GM12878 (cell line): ENCODE data around the gene EXOSC2. TPM values are rescaled to one million over a fixed set of nuclear protein-coding genes. Genes with fewer than 3 reads are reported as not detected.

Experiments
- ATAC-seq: fragments of 200-7000 bp; cut with Tn5 transposase; 3 replicates; pipeline ENCODE4 v1.9.1; 2020; ENCODE audit warnings: mild to moderate bottlenecking, moderate library complexity
- BruUV-seq: library from RNA; stranded (reverse); fragments of 400-500 nt; replicated peaks from 2 replicates; lab custom pipeline; 2021; lab: Mats Ljungman, UMichigan
- CTCF ChIA-PET: fragments of 300-600 bp; sonication (Branson Sonifier 250); formaldehyde crosslinking; extraction: SDS; loops from one replicate; lab custom pipeline; 2021; ENCODE audit warnings: inconsistent platforms; lab: Yijun Ruan, JAX
- POLR2A ChIA-PET: fragments of 350-600 bp; formaldehyde crosslinking; extraction: SDS; loops from one replicate; lab custom pipeline; 2021; ENCODE audit warnings: inconsistent platforms; lab: Charles Lee
- RAD21 ChIA-PET: fragments of 300-600 bp; sonication (Branson Sonifier 250); formaldehyde crosslinking; loops from one replicate; lab custom pipeline; 2023; ENCODE audit warnings: antibody characterized with exemption; ENCODE audit not compliant: unreplicated experiment; lab: Charles Lee
- SMC1A ChIA-PET: fragments of 300-600 bp; sonication (Branson Sonifier 250); formaldehyde crosslinking; loops from one replicate; lab custom pipeline; 2023; ENCODE audit not compliant: unreplicated experiment, uncharacterized antibody; lab: Charles Lee
- DNase-seq: peaks from one replicate; pipeline ENCODE4 v3.0.0-alpha.2; 2011; ENCODE audit warnings: low read depth, low spot score
- FAIRE-seq: peaks from 3 replicates; lab custom pipeline; 2011; peaks lifted over from hg19 to GRCh38; lab: Jason Lieb, UNC
- H2AFZ ChIP-seq: 2 replicates; pipeline ENCODE4 v1.6.0; 2011; ENCODE audit warnings: low read depth, low read length, control low read depth; ENCODE audit not compliant: control insufficient read depth
- H3K27ac ChIP-seq: 2 replicates; pipeline ENCODE4 v1.5.1; 2011; ENCODE audit warnings: control low read depth; ENCODE audit not compliant: control insufficient read depth, insufficient read depth
- H3K27me3 ChIP-seq, 2 experiments: replicated peaks in 1 of 2; 2 replicates each; pipeline versions ENCODE4 v1.6.0 to v1.6.1; 2011; ENCODE audit warnings: low read length in 1 of 2; ENCODE audit not compliant: control insufficient read depth in 2 of 2, insufficient read depth in 2 of 2
- H3K36me3 ChIP-seq, 2 experiments: 2 replicates each; pipeline ENCODE4 v1.5.1; 2011; ENCODE audit warnings: low read length in 1 of 2; ENCODE audit not compliant: control insufficient read depth in 2 of 2, insufficient read depth in 2 of 2
- H3K4me1 ChIP-seq: 2 replicates; pipeline ENCODE4 v1.6.1; 2011; ENCODE audit warnings: mild to moderate bottlenecking, low read length, moderate library complexity, mixed read lengths; ENCODE audit not compliant: control insufficient read depth, insufficient read depth
- H3K4me2 ChIP-seq: 2 replicates; pipeline ENCODE4 v1.6.0; 2011; ENCODE audit warnings: control low read depth; ENCODE audit not compliant: control insufficient read depth, insufficient read depth
- H3K4me3 ChIP-seq: fragments of 200-600 bp; sonication (generic); 2 replicates; pipeline ENCODE4 v1.5.1; 2016
- H3K79me2 ChIP-seq: 2 replicates; pipeline ENCODE4 v1.6.0; 2011; ENCODE audit warnings: low read length; ENCODE audit not compliant: control insufficient read depth, insufficient read depth
- H3K9ac ChIP-seq: 2 replicates; pipeline ENCODE4 v1.8.0; 2011; ENCODE audit warnings: low read length, control low read depth, mixed read lengths; ENCODE audit not compliant: control insufficient read depth, insufficient read depth
- H3K9me3 ChIP-seq: replicated peaks from 3 replicates; pipeline ENCODE4 v1.5.1; 2011; ENCODE audit warnings: mild to moderate bottlenecking, low read length; ENCODE audit not compliant: control insufficient read depth, insufficient read depth
- H4K20me1 ChIP-seq: 2 replicates; pipeline ENCODE4 v1.6.0; 2011; ENCODE audit not compliant: control insufficient read depth, insufficient read depth
- ASH2L ChIP-seq: fragments of 300-600, 200-600 bp; sonication (generic); IDR thresholded peaks from 2 replicates; pipeline ENCODE4 v1.6.1; 2017; ENCODE audit warnings: low read depth, mild to moderate bottlenecking, borderline replicate concordance
- BRCA1 ChIP-seq: IDR thresholded peaks from 2 replicates; pipeline ENCODE4 v1.6.1; 2011; ENCODE audit warnings: low read depth, low read length, improper control_type of control experiment
- CBX3 ChIP-seq: fragments of 200-600 bp; sonication (generic); IDR thresholded peaks from 2 replicates; pipeline ENCODE4 v1.6.1; 2016; ENCODE audit warnings: low read depth, borderline replicate concordance
- CREM ChIP-seq: IDR thresholded peaks from 2 replicates; pipeline ENCODE4 v1.6.1; 2014; ENCODE audit warnings: antibody characterized with exemption, low read depth
- FOXK2 ChIP-seq: fragments of 450-650 bp; IDR thresholded peaks from 2 replicates; pipeline ENCODE4 v1.6.1; 2017; ENCODE audit warnings: mild to moderate bottlenecking, moderate library complexity
- IKZF1 ChIP-seq: fragments of 450-650 bp; conservative IDR thresholded peaks from 2 replicates; pipeline ENCODE4 v1.6.1; 2017; ENCODE audit warnings: antibody characterized with exemption, mild to moderate bottlenecking
- IKZF2 ChIP-seq, 2 experiments: fragments of 450-650 bp; IDR thresholded peaks; 2 replicates each; pipeline ENCODE4 v1.6.1; 2017; ENCODE audit warnings: mild to moderate bottlenecking in 2 of 2, moderate library complexity in 2 of 2
- KAT2A ChIP-seq: conservative IDR thresholded peaks from 2 replicates; pipeline ENCODE4 v1.6.1; 2011; ENCODE audit warnings: low read depth, low read length; ENCODE audit not compliant: control insufficient read depth
- KDM1A ChIP-seq: fragments of 200-600 bp; sonication (generic); IDR thresholded peaks from 2 replicates; pipeline ENCODE4 v1.6.1; 2016; ENCODE audit warnings: borderline replicate concordance
- MEF2B ChIP-seq: fragments of 450-650 bp; IDR thresholded peaks from 2 replicates; pipeline ENCODE4 v1.6.1; 2018; ENCODE audit warnings: mild to moderate bottlenecking, moderate library complexity; ENCODE audit not compliant: partially characterized antibody, poor library complexity, severe bottlenecking
- NFYA ChIP-seq: IDR thresholded peaks from 2 replicates; pipeline ENCODE4 v1.6.1; 2011; ENCODE audit warnings: low read depth, mild to moderate bottlenecking, low read length, improper control_type of control experiment, borderline replicate concordance
- NRF1 ChIP-seq: conservative IDR thresholded peaks from 2 replicates; pipeline ENCODE4 v1.6.1; 2011; ENCODE audit warnings: mild to moderate bottlenecking, low read depth, low read length, improper control_type of control experiment
- PAX8 ChIP-seq: fragments of 450-650 bp; IDR thresholded peaks from 2 replicates; pipeline ENCODE4 v1.6.1; 2017; ENCODE audit warnings: mild to moderate bottlenecking, moderate library complexity
- POU2F2 ChIP-seq: IDR thresholded peaks from 3 replicates; pipeline ENCODE4 v1.6.1; 2011; ENCODE audit warnings: low read depth, mild to moderate bottlenecking, low read length, borderline replicate concordance
- SIX5 ChIP-seq: IDR thresholded peaks from 2 replicates; pipeline ENCODE4 v1.6.1; 2011; ENCODE audit warnings: mild to moderate bottlenecking, low read depth, low read length, moderate library complexity; ENCODE audit not compliant: severe bottlenecking
- SMAD1 ChIP-seq: fragments of 450-650 bp; IDR thresholded peaks from 2 replicates; pipeline ENCODE4 v1.6.1; 2018; ENCODE audit warnings: mild to moderate bottlenecking, low read depth; ENCODE audit not compliant: partially characterized antibody
- SRF ChIP-seq, 2 experiments: IDR thresholded peaks; 2 replicates each; pipeline ENCODE4 v1.6.1; 2011; ENCODE audit warnings: low read depth in 2 of 2, low read length in 2 of 2, mild to moderate bottlenecking in 1 of 2, moderate library complexity in 1 of 2
- YY1 ChIP-seq: IDR thresholded peaks from 2 replicates; pipeline ENCODE4 v1.6.1; 2011; ENCODE audit warnings: low read depth, mild to moderate bottlenecking, low read length
- ZSCAN29 ChIP-seq: fragments of 450-650 bp; IDR thresholded peaks from 2 replicates; pipeline ENCODE4 v1.6.1; 2017; ENCODE audit warnings: mild to moderate bottlenecking, moderate library complexity
- WGBS: methylation state at CpG from one replicate; pipeline ENCODE4 v1.1.6; 2016; ENCODE audit warnings: low lambda C conversion rate; ENCODE audit not compliant: insufficient replicate concordance, insufficient coverage; ENCODE audit errors: missing lambda C conversion rate; 5-methylcytosine and 5-hydroxymethylcytosine counted together
- in situ Hi-C: fragments of 300-500 bp; cut with MboI; formaldehyde crosslinking; loops from 9 replicates; pipeline ENCODE4 v1.14.3; 2018; ENCODE audit warnings: mixed read lengths
- intact Hi-C: fragments of 100-400 bp; cut with micrococcal nuclease; formaldehyde crosslinking; loops from one replicate; pipeline ENCODE4 v1.14.2; 2022; ENCODE audit not compliant: unreplicated experiment
- polyA plus RNA-seq, 11 experiments: library from polyadenylated mRNA; depleted of rRNA in 4 of 11; unstranded in 6 of 11; stranded (reverse) in 5 of 11; fragments of >200 nt; fragmentation: Nextera tagmentation in 4 of 11; fragmentation: Illumina TruSeq in 1 of 11; extraction: Ambion mirVana in 4 of 11; extraction: Trizol in 1 of 11; gene quantifications; 1 replicate in 1 of 11; 2 replicates in 10 of 11; pipeline versions ENCODE4 v1.2.1 to v1.2.3, GENCODE V29; 2011 to 2016; ENCODE audit warnings: inconsistent platforms in 2 of 11, missing spikeins in 2 of 11, low read depth in 1 of 11
- total RNA-seq, 4 experiments: library from RNA; depleted of rRNA in 3 of 4; stranded (reverse); fragments of >200 nt in 3 of 4; fragmentation: Illumina TruSeq in 1 of 4; extraction: Trizol in 1 of 4; gene quantifications; 2 replicates each; pipeline versions ENCODE4 v1.2.1 to v1.2.3, GENCODE V29; 2013 to 2021

The EXOSC2 gene
- total and polyA plus RNA-seq, 10 of the 15 experiments (the other 5 are each of a cell fraction or from before 2014, with no cell fraction given): 26.3 to 55.0 (median 48.0) TPM

DNA sequence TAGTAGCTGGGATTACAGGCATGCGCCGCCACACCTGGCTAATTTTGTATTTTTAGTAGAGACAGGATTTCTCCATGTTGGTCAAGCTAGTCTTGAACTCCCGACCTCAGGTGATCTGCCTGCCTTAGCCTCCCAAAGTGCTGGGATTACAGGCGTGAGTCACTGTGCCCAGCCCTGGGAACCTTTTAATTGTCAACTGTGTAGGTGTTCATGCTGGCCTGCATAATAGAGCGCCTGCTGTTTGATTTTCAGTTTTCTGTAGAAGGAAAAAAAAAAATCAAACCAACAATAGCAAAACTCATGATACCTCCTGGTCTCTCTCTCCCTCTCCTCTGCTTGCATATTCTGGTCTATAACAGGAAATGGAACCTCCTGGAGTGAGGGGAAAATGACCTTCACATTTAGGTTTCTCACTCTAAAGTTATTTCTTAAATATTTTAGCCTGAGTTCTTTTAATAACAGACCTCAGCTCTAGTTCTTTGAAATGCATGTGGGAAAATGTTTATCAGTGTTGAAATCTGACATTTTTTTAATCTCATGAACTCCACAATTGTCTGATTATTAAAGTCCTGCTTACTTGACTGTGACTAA, 51.7 kb downstream of the EXOSC2 start:
- Histone ChIP-seq H3K9me3 (no peaks in the 10 kb centered on the region; the same call in 2 of the 3 replicates), H3K27me3 (no peaks in the 10 kb centered on the region), H3K4me3 (no peak overlapping the region), H2AFZ (no peak overlapping the region), H3K36me3 (no peaks in the 10 kb centered on the region), H3K79me2 (peaks cover 2% of the 10 kb centered on the region), H3K27ac (no peak overlapping the region), H3K9ac (no peak overlapping the region), H4K20me1 (no peaks in the 10 kb centered on the region; the same call in 1 of the 2 replicates), H3K4me1 (no peaks in the 10 kb centered on the region), H3K4me2 (no peak overlapping the region)
- no peak for DNase-seq
- no peak for TF ChIP-seq YY1
- TF ChIP-seq MEF2B: no peak
- no peak for TF ChIP-seq NRF1
- no peak for TF ChIP-seq SRF (IDR thresholded peaks at IDR 0.05; ENCODE audit: low read depth in 2 of 2, low read length in 2 of 2)
- TF ChIP-seq PAX8: no peak
- no peak for TF ChIP-seq KDM1A
- no peak for TF ChIP-seq KAT2A
- TF ChIP-seq SMAD1: no peak
- TF ChIP-seq SIX5: no peak
- no peak for TF ChIP-seq ASH2L
- no peak for TF ChIP-seq BRCA1
- no peak for TF ChIP-seq ZSCAN29
- TF ChIP-seq IKZF1: no peak
- TF ChIP-seq POU2F2: no peak
- no peak for TF ChIP-seq CBX3
- TF ChIP-seq NFYA: no peak
- TF ChIP-seq FOXK2: no peak
- no peak for TF ChIP-seq CREM
- TF ChIP-seq IKZF2 (IDR thresholded peaks at IDR 0.05): no peak
- ChIA-PET SMC1A (no interaction called here), POLR2A (no interaction called here), RAD21 (interaction anchor here (1.4 kb wide), 1 partner anchor 125 kb away, joined by 3 read pairs; no protein-coding TSS in a partner anchor), CTCF (interaction anchor here (1.3 kb wide), 1 partner anchor 25 kb away, joined by 3 read pairs; no protein-coding TSS in a partner anchor)
- ATAC-seq: no peak
- in situ Hi-C loops: no loop called here
- no TSS peak for BruUV-seq
- intact Hi-C loops: no loop called here
- 75% methylated on average over 5 of the region's 5 CpGs for WGBS
- no peak for FAIRE-seq
